Measurements from ENCODE around the gene IL3RA. TPM values are rescaled to one million over a fixed set of nuclear protein-coding genes. Genes with fewer than 3 reads are reported as not detected.
"Not testable (repeated sequence)": the region's sequence is repeated elsewhere in the genome, so short reads cannot be mapped to it uniquely, and the experiment has no call there.

IL3RA gene
- total RNA-seq, 1 donor from 2014 or later = 0.97 TPM

DNA sequence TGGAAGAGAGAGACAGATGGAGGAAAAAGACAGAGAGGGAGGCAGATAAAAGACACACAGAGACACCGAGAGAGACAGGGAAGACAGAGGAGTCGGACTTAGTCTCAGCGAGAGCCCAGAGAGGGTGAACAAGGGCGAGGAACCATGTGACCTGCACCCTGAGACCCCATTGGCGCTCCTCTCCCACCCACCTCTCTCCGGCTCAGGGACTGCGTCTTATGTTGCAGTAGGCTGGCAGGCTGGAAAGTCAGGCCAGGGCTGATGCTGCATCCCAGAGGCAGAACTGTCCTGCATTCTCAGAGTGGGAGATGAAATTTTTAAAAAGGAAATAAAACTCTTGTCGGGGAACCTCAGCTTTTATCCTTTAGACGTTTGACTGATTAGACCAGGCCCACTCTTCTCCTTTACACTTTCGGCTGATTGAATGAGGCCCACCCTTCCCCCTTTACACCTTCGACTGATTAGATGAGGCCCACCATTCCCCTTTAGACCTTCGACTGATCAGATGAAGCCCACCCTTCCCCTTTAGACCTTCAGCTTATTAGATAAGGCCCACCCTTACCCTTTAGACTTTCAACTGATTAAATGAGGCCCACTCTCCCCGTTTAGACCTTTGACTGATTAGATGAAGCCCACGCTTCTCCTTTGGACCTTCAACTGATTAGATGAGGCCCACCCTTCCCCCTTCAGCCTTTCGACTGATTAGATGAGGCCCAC lies 29.5 kb upstream of the IL3RA start:
- Mint-ChIP-seq H3K27me3 (ENCODE audit: unreplicated experiment) (peaks cover 11% of the 10 kb centered on the region), H3K36me3 (ENCODE audit: low read depth, unreplicated experiment) (peaks cover 18% of the 10 kb centered on the region), H3K4me1 (ENCODE audit: unreplicated experiment) (no peaks in the 10 kb centered on the region), H3K9me3 (ENCODE audit: unreplicated experiment) (peaks cover 30% of the 10 kb centered on the region), H3K4me3 (ENCODE audit: unreplicated experiment) (peak overlapping the region; percentile 59), H3K27ac (ENCODE audit: unreplicated experiment) (peak overlapping the region; percentile 20)
- TF ChIP-seq, protein P1, sequence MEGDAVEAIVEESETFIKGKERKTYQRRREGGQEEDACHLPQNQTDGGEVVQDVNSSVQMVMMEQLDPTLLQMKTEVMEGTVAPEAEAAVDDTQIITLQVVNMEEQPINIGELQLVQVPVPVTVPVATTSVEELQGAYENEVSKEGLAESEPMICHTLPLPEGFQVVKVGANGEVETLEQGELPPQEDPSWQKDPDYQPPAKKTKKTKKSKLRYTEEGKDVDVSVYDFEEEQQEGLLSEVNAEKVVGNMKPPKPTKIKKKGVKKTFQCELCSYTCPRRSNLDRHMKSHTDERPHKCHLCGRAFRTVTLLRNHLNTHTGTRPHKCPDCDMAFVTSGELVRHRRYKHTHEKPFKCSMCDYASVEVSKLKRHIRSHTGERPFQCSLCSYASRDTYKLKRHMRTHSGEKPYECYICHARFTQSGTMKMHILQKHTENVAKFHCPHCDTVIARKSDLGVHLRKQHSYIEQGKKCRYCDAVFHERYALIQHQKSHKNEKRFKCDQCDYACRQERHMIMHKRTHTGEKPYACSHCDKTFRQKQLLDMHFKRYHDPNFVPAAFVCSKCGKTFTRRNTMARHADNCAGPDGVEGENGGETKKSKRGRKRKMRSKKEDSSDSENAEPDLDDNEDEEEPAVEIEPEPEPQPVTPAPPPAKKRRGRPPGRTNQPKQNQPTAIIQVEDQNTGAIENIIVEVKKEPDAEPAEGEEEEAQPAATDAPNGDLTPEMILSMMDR (IDR thresholded peaks at IDR 0.05; ENCODE audit: unreplicated experiment) = no peak
- no peak for DNase-seq (ENCODE audit: low spot score)

DNA sequence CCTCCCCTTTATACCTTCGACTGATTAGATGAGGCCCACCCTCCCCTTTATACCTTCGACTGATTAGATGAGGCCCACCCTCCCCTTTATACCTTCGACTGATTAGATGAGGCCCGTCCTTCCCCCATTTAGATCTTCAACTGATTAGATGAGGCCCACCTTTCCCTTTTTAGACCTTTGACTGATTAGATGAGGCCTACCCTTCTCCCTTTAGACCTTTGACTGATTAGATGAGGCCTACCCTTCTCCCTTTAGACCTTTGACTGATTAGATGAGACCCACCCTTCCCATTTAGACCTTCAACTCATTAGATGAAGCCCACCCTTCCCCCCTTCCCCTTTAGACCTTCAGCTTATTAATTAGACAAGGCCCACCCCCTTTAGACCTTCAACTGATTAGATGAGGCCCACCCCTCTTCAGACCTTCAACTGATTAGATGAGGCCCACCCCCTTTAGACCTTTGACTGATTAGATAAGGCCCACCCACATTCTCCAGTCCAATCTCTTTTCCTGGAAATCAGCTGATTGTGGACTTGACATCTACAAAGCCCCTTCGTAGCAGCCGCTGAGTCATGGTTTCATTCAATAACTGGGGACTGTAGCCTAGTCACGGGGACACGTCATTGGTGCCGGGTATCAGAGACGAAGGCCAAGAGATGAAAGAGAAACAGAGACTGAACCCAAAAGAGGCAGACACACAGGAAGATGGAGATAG lies 28.8 kb upstream of the IL3RA start:
- H3K4me3 Mint-ChIP-seq (ENCODE audit: unreplicated experiment) = peak overlapping the region; percentile 71
- DNase-seq (ENCODE audit: low spot score) = no peak
- H3K36me3 Mint-ChIP-seq (ENCODE audit: low read depth, unreplicated experiment) = peaks cover 21% of the 10 kb centered on the region
- H3K27ac Mint-ChIP-seq (ENCODE audit: unreplicated experiment) = no peak overlapping the region
- peaks cover 37% of the 10 kb centered on the region for H3K9me3 Mint-ChIP-seq (ENCODE audit: unreplicated experiment)
- peaks cover 11% of the 10 kb centered on the region for H3K27me3 Mint-ChIP-seq (ENCODE audit: unreplicated experiment)
- no peaks in the 10 kb centered on the region for H3K4me1 Mint-ChIP-seq (ENCODE audit: unreplicated experiment)
- TF ChIP-seq, protein P1 (IDR thresholded peaks at IDR 0.05; ENCODE audit: unreplicated experiment) = no peak

DNA sequence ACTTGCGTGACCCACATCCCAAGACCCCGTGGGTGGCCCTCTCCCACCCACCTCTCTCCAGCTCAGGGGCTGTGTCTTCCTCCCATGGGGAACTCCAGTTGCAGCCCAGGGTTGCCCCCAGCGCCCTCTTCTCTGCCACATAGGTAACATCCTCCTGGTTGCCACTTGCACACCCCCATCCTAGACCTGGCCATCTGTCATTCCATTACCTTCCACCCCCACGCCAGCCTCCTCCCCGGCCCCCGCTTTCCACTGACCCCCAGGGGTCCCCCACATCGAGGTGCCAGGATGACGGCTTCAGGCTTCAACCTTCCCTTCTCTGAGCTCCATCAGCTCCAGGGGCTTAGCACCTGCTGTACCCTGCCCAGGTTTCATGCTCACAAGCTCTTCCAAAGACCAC lies 28.1 kb upstream of the IL3RA start:
- TF ChIP-seq, protein P1 (IDR thresholded peaks at IDR 0.05; ENCODE audit: unreplicated experiment) = no peak
- no peak for DNase-seq (ENCODE audit: low spot score)
- Mint-ChIP-seq H3K9me3 (ENCODE audit: unreplicated experiment) (peaks cover 37% of the 10 kb centered on the region), H3K27ac (ENCODE audit: unreplicated experiment) (peak overlapping the region; percentile 48), H3K36me3 (ENCODE audit: low read depth, unreplicated experiment) (peaks cover 21% of the 10 kb centered on the region), H3K4me3 (ENCODE audit: unreplicated experiment) (no peak overlapping the region), H3K27me3 (ENCODE audit: unreplicated experiment) (peaks cover 11% of the 10 kb centered on the region), H3K4me1 (ENCODE audit: unreplicated experiment) (no peaks in the 10 kb centered on the region)

DNA sequence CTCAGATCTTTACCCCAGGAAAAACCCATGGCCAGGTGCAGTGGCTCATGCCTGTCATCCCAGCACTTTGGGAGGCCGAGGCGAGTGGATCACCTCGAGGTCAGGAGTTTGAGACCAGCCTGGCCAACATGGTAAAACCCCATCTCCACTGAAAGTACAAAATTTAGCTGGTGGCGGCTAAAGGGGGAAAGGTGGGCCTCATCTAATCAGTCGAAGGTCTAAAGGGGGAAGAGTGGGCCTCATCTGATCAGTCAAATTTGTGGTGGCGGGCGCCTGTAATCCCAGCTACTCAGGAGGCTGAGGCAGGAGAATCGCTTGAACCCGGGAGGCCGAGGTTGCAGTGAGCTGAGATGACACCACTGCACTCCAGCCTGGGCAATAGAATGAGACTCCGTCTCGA lies 27.7 kb upstream of the IL3RA start:
- not testable (repeated sequence) for H3K4me1 Mint-ChIP-seq (ENCODE audit: unreplicated experiment); DNase-seq (ENCODE audit: low spot score); H3K4me3 Mint-ChIP-seq (ENCODE audit: unreplicated experiment)
- Mint-ChIP-seq H3K36me3 (ENCODE audit: low read depth, unreplicated experiment) (peaks cover 21% of the 10 kb centered on the region), H3K27ac (ENCODE audit: unreplicated experiment) (peak overlapping the region; percentile 48), H3K27me3 (ENCODE audit: unreplicated experiment) (peaks cover 11% of the 10 kb centered on the region), H3K9me3 (ENCODE audit: unreplicated experiment) (peaks cover 37% of the 10 kb centered on the region)

DNA sequence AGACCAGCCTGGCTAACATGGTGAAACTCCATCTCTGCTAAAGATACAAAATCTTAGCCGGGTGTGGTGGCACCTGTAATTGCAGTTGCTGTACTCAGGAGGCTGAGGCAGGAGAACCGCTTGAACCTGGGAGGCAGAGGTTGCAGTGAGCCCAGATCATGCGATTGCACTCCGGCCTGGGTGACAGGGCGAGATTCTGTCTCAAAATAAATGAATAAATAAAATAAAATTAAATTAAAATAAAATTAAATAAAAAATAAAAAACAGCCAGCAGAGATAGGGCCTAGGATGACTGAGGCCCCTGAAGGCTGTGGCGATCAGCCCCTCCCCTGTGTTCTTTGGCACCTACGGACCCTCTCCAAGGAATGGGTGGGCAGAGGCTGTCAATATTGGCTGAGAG lies 22.8 kb upstream of the IL3RA start:
- Mint-ChIP-seq H3K27ac (ENCODE audit: unreplicated experiment) (no peak overlapping the region), H3K9me3 (ENCODE audit: unreplicated experiment) (peaks cover 22% of the 10 kb centered on the region), H3K4me3 (ENCODE audit: unreplicated experiment) (no peak overlapping the region), H3K36me3 (ENCODE audit: low read depth, unreplicated experiment) (peaks cover 3% of the 10 kb centered on the region), H3K27me3 (ENCODE audit: unreplicated experiment) (peaks cover 7% of the 10 kb centered on the region), H3K4me1 (ENCODE audit: unreplicated experiment) (no peaks in the 10 kb centered on the region)
- TF ChIP-seq, protein P1 (IDR thresholded peaks at IDR 0.05; ENCODE audit: unreplicated experiment) = no peak
- DNase-seq (ENCODE audit: low spot score) = no peak
